Progenitor cell of endocrine pancreas (in vitro differentiated cells): ENCODE data around the gene PDE9A. TPM values are rescaled to one million over a fixed set of nuclear protein-coding genes. Genes with fewer than 3 reads are reported as not detected.

Source experiments
- DNase-seq: peaks from one replicate; pipeline ENCODE4 v3.0.0; 2021; ENCODE audit warnings: low spot score; ENCODE audit not compliant: unreplicated experiment
- H3K27ac Mint-ChIP-seq: 2 replicates; pipeline ENCODE4 v1.8.0; 2021; ENCODE audit warnings: mild to moderate bottlenecking, moderate library complexity, mixed read lengths
- H3K27me3 Mint-ChIP-seq: 2 replicates; pipeline ENCODE4 v1.8.0; 2021; ENCODE audit warnings: mixed read lengths
- H3K36me3 Mint-ChIP-seq: 2 replicates; pipeline ENCODE4 v1.8.0; 2022; ENCODE audit warnings: mixed read lengths; ENCODE audit not compliant: insufficient read depth
- H3K4me1 Mint-ChIP-seq: 2 replicates; pipeline ENCODE4 v1.8.0; 2021; ENCODE audit warnings: low read depth, mixed read lengths
- H3K4me3 Mint-ChIP-seq: 2 replicates; pipeline ENCODE4 v1.8.0; 2021; ENCODE audit warnings: low read depth, mild to moderate bottlenecking, moderate library complexity, mixed read lengths
- H3K9me3 Mint-ChIP-seq: 2 replicates; pipeline ENCODE4 v1.8.0; 2021; ENCODE audit warnings: low read depth, mixed read lengths
- total RNA-seq: library from RNA; stranded (reverse); gene quantifications from 2 replicates; pipeline ENCODE4 v1.2.1, GENCODE V29; 2021
- TF ChIP-seq, protein P1 (sequence below): fragments of 200-600 bp; sonication (generic); IDR thresholded peaks from one replicate; pipeline ENCODE4 v1.5.0; 2021; ENCODE audit warnings: antibody characterized with exemption, mild to moderate bottlenecking; ENCODE audit not compliant: unreplicated experiment

The PDE9A gene
- total RNA-seq, 1 donor from 2014 or later: 57.0 TPM

DNA sequence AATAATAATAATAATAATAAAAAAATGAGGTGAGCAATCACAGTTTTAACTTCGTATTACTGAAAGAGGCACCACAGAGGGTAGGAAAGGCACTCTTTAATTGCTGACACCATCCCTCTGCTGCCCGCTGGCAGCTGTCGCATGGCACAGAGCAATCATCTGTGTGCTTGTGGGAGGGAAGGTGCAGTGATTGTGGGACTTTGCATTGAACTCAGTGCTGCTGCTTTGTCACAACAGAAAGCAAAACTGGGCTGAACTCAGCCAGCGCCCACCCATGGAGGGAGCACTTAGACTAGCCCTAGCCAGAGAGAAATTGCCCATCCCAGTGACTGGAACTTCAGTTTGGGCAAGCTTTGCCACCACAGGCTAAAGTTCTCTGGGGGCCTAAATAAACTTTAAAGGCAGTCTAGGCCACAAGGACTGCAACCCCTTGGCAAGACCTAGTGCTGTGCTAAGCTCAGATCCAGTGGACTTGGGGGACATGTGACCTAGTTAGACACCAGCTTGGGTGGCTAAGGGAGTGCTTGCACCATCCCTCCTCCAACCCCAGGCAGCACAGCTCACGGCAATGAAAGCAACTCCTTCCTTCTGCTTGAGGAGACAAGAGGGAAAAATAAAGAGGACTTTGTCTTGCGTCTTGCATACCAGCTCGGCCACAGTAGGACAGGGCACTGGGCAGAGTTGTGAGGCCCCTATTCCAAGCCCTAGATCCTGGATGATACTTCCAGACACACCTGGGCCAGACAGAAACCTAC lies 166.6 kb downstream of the PDE9A start:
- no peaks in the 10 kb centered on the region for H3K4me1 Mint-ChIP-seq
- no peaks in the 10 kb centered on the region for H3K27me3 Mint-ChIP-seq
- no peak for DNase-seq
- no peak overlapping the region for H3K27ac Mint-ChIP-seq
- H3K9me3 Mint-ChIP-seq: peaks cover 8% of the 10 kb centered on the region
- TF ChIP-seq, protein P1, sequence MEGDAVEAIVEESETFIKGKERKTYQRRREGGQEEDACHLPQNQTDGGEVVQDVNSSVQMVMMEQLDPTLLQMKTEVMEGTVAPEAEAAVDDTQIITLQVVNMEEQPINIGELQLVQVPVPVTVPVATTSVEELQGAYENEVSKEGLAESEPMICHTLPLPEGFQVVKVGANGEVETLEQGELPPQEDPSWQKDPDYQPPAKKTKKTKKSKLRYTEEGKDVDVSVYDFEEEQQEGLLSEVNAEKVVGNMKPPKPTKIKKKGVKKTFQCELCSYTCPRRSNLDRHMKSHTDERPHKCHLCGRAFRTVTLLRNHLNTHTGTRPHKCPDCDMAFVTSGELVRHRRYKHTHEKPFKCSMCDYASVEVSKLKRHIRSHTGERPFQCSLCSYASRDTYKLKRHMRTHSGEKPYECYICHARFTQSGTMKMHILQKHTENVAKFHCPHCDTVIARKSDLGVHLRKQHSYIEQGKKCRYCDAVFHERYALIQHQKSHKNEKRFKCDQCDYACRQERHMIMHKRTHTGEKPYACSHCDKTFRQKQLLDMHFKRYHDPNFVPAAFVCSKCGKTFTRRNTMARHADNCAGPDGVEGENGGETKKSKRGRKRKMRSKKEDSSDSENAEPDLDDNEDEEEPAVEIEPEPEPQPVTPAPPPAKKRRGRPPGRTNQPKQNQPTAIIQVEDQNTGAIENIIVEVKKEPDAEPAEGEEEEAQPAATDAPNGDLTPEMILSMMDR: no peak
- H3K4me3 Mint-ChIP-seq: no peak overlapping the region
- peaks cover 8% of the 10 kb centered on the region for H3K36me3 Mint-ChIP-seq

DNA sequence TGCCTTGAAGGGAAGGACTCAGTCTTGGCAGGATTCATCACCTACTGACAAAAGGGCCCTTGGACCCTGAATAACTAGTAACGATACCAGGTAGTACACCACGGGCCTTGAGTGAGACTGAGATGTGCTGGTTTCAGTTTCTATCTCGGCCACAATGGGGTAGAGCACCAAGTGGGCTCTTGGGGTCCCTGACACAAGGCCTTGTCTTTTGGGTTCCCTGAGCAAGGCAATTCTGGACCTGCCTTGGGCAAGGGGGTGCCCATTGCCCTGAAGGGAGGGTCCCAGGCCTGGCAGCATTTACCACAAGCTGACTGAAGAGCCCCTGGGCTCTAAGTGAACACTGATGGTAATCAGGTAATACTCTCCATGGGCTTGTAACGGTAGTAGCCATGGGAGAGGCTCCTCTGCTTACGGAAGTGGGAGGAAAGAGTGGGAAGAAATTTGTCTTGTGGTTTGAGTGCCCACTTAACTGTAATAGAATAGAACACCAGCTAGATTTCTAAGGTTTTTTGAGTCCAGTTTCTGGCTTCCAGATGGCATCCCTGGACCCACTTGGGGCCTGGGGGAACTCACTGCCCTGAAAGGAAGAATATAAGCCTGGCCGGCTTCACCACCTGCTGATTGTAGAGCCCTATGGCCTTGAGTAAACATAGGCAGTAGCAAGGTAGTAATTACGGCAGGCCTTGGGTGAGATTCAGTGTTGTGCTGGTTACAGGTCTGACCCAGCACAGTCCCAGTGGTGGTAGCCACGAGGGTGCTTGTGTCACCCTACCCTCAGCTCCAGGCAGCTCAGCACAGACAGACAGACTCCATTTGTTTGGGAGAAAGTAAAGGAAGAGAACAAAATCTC lies 167.4 kb downstream of the PDE9A start:
- Mint-ChIP-seq H3K27me3 (no peaks in the 10 kb centered on the region), H3K9me3 (peaks cover 14% of the 10 kb centered on the region), H3K4me1 (no peaks in the 10 kb centered on the region), H3K4me3 (no peak overlapping the region), H3K36me3 (peaks cover 8% of the 10 kb centered on the region), H3K27ac (peak overlapping the region; percentile 53)
- TF ChIP-seq, protein P1: no peak
- no peak for DNase-seq

Other genes with a start within 250 kb of the PDE9A start
- gene UBASH3A, start 249.7 kb upstream of the PDE9A start, total RNA-seq: not detected in 2 replicates
- 4.4 and 7.1 TPM in 2 replicates for gene RSPH1, start 157.4 kb upstream of the PDE9A start, total RNA-seq
- 58.4 and 60.2 TPM in 2 replicates for gene SLC37A1, start 139.8 kb upstream of the PDE9A start, total RNA-seq
- gene WDR4, start 225.9 kb downstream of the PDE9A start, total RNA-seq: 21.4 and 22.5 TPM in 2 replicates
- 31.2 and 34.1 TPM in 2 replicates for gene NDUFV3, start 239.7 kb downstream of the PDE9A start, total RNA-seq